ENCODE measurements around the gene WDR82. TPM values are rescaled to one million over a fixed set of nuclear protein-coding genes. Genes with fewer than 3 reads are reported as not detected.
A peak's percentile ranks its signal among the peaks of the same experiment; 100 is the strongest.

WDR82 gene
- total RNA-seq, 1 donor from 2014 or later, result 57.4 TPM

DNA sequence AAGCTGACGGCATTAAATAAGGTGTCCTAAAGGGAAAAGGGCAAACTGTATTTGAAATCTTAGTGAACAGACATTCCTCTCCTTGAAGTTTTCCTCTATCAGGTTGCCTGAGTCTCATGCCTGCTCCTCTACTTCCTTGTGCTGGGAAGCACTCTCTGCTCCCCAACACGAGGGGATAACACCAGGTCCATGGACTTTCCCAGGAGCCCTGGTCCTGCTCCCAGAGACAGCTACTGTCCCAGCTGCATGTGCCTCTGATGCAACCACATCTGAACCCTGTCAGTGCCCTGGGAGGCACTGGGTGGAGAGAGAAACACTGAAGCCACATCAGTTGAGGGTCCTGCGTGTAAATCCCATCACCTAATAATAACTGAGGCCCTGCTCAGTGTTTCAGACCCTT is 60.4 kb downstream of the WDR82 start:
- peaks cover 22% of the 10 kb centered on the region for H3K4me1 ChIP-seq (ENCODE audit: insufficient read depth, low read length)
- H4K20me1 ChIP-seq (ENCODE audit: insufficient read depth, low read length), result peaks cover 8% of the 10 kb centered on the region
- no peaks in the 10 kb centered on the region for H3K79me2 ChIP-seq (ENCODE audit: insufficient read depth, low read length)
- Mint-ChIP-seq H3K4me1 (ENCODE audit: low read depth, unreplicated experiment) (peaks cover 12% of the 10 kb centered on the region), H3K9me3 (ENCODE audit: unreplicated experiment) (no peaks in the 10 kb centered on the region), H3K27ac (ENCODE audit: unreplicated experiment) (no peak overlapping the region), H3K27me3 (ENCODE audit: low read depth, unreplicated experiment) (peaks cover 2% of the 10 kb centered on the region), H3K36me3 (ENCODE audit: low read depth, unreplicated experiment) (peaks cover 13% of the 10 kb centered on the region), H3K4me3 (ENCODE audit: unreplicated experiment) (no peak overlapping the region)
- H3K4me2 ChIP-seq (ENCODE audit: low read length), result no peak overlapping the region
- no peak overlapping the region for H2AFZ ChIP-seq (ENCODE audit: low read depth, low read length)
- FAIRE-seq, result no peak
- no peak overlapping the region for H3K4me3 ChIP-seq (ENCODE audit: insufficient read depth, low read depth, low read length)
- H3K36me3 ChIP-seq (ENCODE audit: insufficient read depth, low read length), result peaks cover 10% of the 10 kb centered on the region
- H3K9me3 ChIP-seq (ENCODE audit: insufficient read depth, low read depth, low read length), result no peaks in the 10 kb centered on the region
- no peak for TF ChIP-seq EZH2 (IDR thresholded peaks at IDR 0.05; ENCODE audit: insufficient read depth, low read length)
- TF ChIP-seq, protein P1, sequence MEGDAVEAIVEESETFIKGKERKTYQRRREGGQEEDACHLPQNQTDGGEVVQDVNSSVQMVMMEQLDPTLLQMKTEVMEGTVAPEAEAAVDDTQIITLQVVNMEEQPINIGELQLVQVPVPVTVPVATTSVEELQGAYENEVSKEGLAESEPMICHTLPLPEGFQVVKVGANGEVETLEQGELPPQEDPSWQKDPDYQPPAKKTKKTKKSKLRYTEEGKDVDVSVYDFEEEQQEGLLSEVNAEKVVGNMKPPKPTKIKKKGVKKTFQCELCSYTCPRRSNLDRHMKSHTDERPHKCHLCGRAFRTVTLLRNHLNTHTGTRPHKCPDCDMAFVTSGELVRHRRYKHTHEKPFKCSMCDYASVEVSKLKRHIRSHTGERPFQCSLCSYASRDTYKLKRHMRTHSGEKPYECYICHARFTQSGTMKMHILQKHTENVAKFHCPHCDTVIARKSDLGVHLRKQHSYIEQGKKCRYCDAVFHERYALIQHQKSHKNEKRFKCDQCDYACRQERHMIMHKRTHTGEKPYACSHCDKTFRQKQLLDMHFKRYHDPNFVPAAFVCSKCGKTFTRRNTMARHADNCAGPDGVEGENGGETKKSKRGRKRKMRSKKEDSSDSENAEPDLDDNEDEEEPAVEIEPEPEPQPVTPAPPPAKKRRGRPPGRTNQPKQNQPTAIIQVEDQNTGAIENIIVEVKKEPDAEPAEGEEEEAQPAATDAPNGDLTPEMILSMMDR (IDR thresholded peaks at IDR 0.05; ENCODE audit: insufficient read depth, low read depth, low read length), result no peak
- DNase-seq (ENCODE audit: low read depth), result no peak
- no peak overlapping the region for H3K27ac ChIP-seq (ENCODE audit: low read depth, low read length)
- H3K9ac ChIP-seq (ENCODE audit: low read length), result no peak overlapping the region
- H3K27me3 ChIP-seq (ENCODE audit: insufficient read depth, low read length), result no peaks in the 10 kb centered on the region

- no peaks in the 10 kb centered on the region for H3K9me3 ChIP-seq (ENCODE audit: insufficient read depth, low read depth, low read length)
- no peaks in the 10 kb centered on the region for H3K27me3 ChIP-seq (ENCODE audit: insufficient read depth, low read length)
- peak overlapping the region; percentile 60 for H3K4me2 ChIP-seq (ENCODE audit: low read length)
- no peak overlapping the region for H3K4me3 ChIP-seq (ENCODE audit: insufficient read depth, low read depth, low read length)
- no peak overlapping the region for H3K27ac ChIP-seq (ENCODE audit: low read depth, low read length)
- H3K9ac ChIP-seq (ENCODE audit: low read length), result no peak overlapping the region
- peaks cover 8% of the 10 kb centered on the region for H4K20me1 ChIP-seq (ENCODE audit: insufficient read depth, low read length)
- no peaks in the 10 kb centered on the region for H3K27me3 Mint-ChIP-seq (ENCODE audit: low read depth, unreplicated experiment)
- no peak overlapping the region for H2AFZ ChIP-seq (ENCODE audit: low read depth, low read length)
- peaks cover 15% of the 10 kb centered on the region for H3K36me3 ChIP-seq (ENCODE audit: insufficient read depth, low read length)
- peaks cover 22% of the 10 kb centered on the region for H3K4me1 ChIP-seq (ENCODE audit: insufficient read depth, low read length)
- H3K79me2 ChIP-seq (ENCODE audit: insufficient read depth, low read length), result no peaks in the 10 kb centered on the region
- TF ChIP-seq EZH2 (IDR thresholded peaks at IDR 0.05; ENCODE audit: insufficient read depth, low read length), result no peak
- TF ChIP-seq, protein P1 (IDR thresholded peaks at IDR 0.05; ENCODE audit: insufficient read depth, low read depth, low read length), result no peak
- H3K9me3 Mint-ChIP-seq (ENCODE audit: unreplicated experiment), result no peaks in the 10 kb centered on the region
- FAIRE-seq (no peak), DNase-seq (ENCODE audit: low read depth) (no peak)
- H3K4me3 Mint-ChIP-seq (ENCODE audit: unreplicated experiment), result no peak overlapping the region
- H3K27ac Mint-ChIP-seq (ENCODE audit: unreplicated experiment), result no peak overlapping the region
- H3K36me3 Mint-ChIP-seq (ENCODE audit: low read depth, unreplicated experiment), result peaks cover 13% of the 10 kb centered on the region
- H3K4me1 Mint-ChIP-seq (ENCODE audit: low read depth, unreplicated experiment), result peaks cover 12% of the 10 kb centered on the region
Observed at GRCh38 chr3:52217409-52217805, 61.0 kb downstream of the WDR82 start.

DNA sequence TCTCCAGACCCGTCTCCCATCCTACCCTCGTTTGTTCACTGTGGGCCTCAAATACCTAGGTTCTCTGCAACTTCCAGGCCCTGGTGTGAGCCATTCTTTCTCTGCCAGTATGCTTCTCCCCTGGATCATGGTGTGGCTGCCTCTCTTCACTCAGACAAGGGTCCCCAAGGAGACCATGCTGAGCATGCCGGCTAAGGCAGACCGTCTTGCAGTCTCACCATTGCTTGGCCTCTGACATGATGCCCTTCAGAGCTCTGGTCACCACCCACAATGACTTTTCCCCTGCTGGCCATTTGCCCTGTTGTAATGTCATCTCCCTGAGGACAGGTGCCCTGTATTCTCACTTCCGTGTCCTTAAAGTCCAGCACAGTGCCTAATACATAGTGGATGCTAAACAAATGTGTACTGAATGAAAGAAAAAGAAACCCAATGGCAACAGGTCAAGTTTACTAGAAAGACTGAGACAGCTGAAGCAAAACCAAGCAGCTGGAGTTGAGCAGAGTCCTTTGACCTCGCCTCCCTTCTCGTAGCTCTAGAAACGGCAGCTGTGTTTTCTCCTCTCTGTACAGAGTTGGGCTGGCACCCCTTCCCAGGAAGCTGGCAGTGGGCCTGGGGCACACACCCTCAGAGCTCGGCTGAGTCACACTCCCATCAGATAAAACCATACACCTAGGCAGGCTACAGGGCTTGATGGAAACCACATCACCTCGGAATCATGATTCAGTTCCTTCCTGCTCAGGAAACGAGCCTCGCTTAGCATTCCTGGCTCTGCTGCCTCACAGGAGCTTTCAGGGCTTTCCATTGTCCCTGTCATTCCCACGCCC is 61.7 kb downstream of the WDR82 start:
- no peak overlapping the region for H3K27ac Mint-ChIP-seq (ENCODE audit: unreplicated experiment)
- no peak overlapping the region for H3K27ac ChIP-seq (ENCODE audit: low read depth, low read length)
- FAIRE-seq, result peak; percentile 93

More for the DNA sequence above, 61.7 kb downstream of the WDR82 start:
- Histone ChIP-seq H3K4me1 (ENCODE audit: insufficient read depth, low read length) (peaks cover 22% of the 10 kb centered on the region), H3K36me3 (ENCODE audit: insufficient read depth, low read length) (peaks cover 21% of the 10 kb centered on the region), H3K79me2 (ENCODE audit: insufficient read depth, low read length) (no peaks in the 10 kb centered on the region), H3K9me3 (ENCODE audit: insufficient read depth, low read depth, low read length) (no peaks in the 10 kb centered on the region), H3K27me3 (ENCODE audit: insufficient read depth, low read length) (no peaks in the 10 kb centered on the region), H3K4me2 (ENCODE audit: low read length) (peak overlapping the region; percentile 60), H2AFZ (ENCODE audit: low read depth, low read length) (no peak overlapping the region), H3K9ac (ENCODE audit: low read length) (no peak overlapping the region), H4K20me1 (ENCODE audit: insufficient read depth, low read length) (peaks cover 8% of the 10 kb centered on the region), H3K4me3 (ENCODE audit: insufficient read depth, low read depth, low read length) (no peak overlapping the region)
- H3K4me1 Mint-ChIP-seq (ENCODE audit: low read depth, unreplicated experiment), result peaks cover 12% of the 10 kb centered on the region
- peak; percentile 77 for DNase-seq (ENCODE audit: low read depth)
- H3K27me3 Mint-ChIP-seq (ENCODE audit: low read depth, unreplicated experiment), result no peaks in the 10 kb centered on the region
- H3K4me3 Mint-ChIP-seq (ENCODE audit: unreplicated experiment), result no peak overlapping the region
- H3K36me3 Mint-ChIP-seq (ENCODE audit: low read depth, unreplicated experiment), result peaks cover 13% of the 10 kb centered on the region
- TF ChIP-seq, protein P1 (IDR thresholded peaks at IDR 0.05; ENCODE audit: insufficient read depth, low read depth, low read length), result no peak
- TF ChIP-seq EZH2 (IDR thresholded peaks at IDR 0.05; ENCODE audit: insufficient read depth, low read length), result no peak
- no peaks in the 10 kb centered on the region for H3K9me3 Mint-ChIP-seq (ENCODE audit: unreplicated experiment)
